ENCODE results near the gene TGFA. TPM values are rescaled to one million over a fixed set of nuclear protein-coding genes. Genes with fewer than 3 reads are reported as not detected.

Gene TGFA
- total RNA-seq, 2 donors from 2014 or later: 0.86 to 1.6 TPM

GRCh38 chr2:70490381-70490780, 63.2 kb downstream of the TGFA start:
- no peaks in the 10 kb centered on the region for H3K36me3 Mint-ChIP-seq
- no peak for DNase-seq (ENCODE audit: low spot score)
- H3K4me3 Mint-ChIP-seq: no peak overlapping the region
- peaks cover 0 to 7% of the 10 kb centered on the region in 2 donors for H3K27me3 Mint-ChIP-seq
- no peaks in the 10 kb centered on the region for H3K4me1 Mint-ChIP-seq (ENCODE audit: low read depth in 2 of 2)
- no peaks in the 10 kb centered on the region for H3K9me3 Mint-ChIP-seq
- no peak for ATAC-seq
- no peak overlapping the region for H3K27ac Mint-ChIP-seq

DNA sequence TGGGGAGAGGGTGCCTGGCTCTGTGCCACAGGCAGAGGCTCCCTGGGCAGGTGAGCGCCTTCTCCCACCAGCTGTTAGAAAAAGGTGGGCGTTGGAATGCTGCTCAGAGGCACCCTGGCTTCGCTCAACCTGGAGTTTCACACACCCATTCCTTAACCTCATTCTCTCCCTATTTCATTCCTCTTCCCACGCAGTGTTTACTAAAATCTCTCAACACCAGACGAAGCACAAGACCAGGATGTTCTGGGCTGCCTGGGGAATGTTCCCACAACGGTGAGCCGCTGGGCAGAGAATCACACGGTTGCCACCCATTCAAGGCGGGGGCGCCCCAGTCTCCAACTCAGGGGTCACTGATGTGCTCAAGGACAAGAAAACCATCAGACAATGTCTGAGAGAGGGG, 64.5 kb downstream of the TGFA start:
- Mint-ChIP-seq H3K27ac (no peak overlapping the region), H3K4me3 (no peak overlapping the region), H3K9me3 (no peaks in the 10 kb centered on the region), H3K36me3 (no peaks in the 10 kb centered on the region), H3K4me1 (ENCODE audit: low read depth in 2 of 2) (no peaks in the 10 kb centered on the region), H3K27me3 (peaks cover 0 to 7% of the 10 kb centered on the region in 2 donors)
- ATAC-seq: no peak
- DNase-seq (ENCODE audit: low spot score): no peak

DNA sequence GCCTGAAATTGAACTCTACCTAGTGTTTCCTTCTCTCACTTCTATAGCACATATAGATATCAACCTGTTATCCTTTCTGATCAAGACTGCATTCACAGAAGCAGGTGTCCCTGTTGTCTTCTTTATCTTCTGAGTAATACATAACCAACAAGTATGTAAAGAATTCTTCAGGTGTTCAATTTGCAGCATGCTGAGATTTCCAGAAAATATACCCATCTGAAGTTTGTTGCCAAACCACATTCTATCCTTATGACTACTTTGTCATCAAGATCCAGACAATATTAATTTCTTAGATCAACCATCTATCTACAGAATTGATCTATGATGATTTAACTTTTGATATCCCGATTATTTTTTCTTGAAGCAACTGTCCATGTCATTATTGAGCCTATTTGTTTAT, 69.5 kb downstream of the TGFA start:
- no peaks in the 10 kb centered on the region for H3K36me3 Mint-ChIP-seq
- peaks cover 0 to 7% of the 10 kb centered on the region in 2 donors for H3K27me3 Mint-ChIP-seq

GRCh38 chr2:70482401-70482800, 71.2 kb downstream of the TGFA start:
- Mint-ChIP-seq H3K36me3 (no peaks in the 10 kb centered on the region), H3K4me3 (no peak overlapping the region), H3K27ac (no peak overlapping the region), H3K4me1 (ENCODE audit: low read depth in 2 of 2) (no peaks in the 10 kb centered on the region), H3K27me3 (no peaks in the 10 kb centered on the region), H3K9me3 (no peaks in the 10 kb centered on the region)
- ATAC-seq (no peak), DNase-seq (ENCODE audit: low spot score) (no peak)

More for the DNA sequence above, 69.5 kb downstream of the TGFA start:
- Mint-ChIP-seq H3K4me1 (ENCODE audit: low read depth in 2 of 2) (no peaks in the 10 kb centered on the region), H3K4me3 (no peak overlapping the region), H3K27ac (no peak overlapping the region), H3K9me3 (no peaks in the 10 kb centered on the region)
- ATAC-seq: no peak
- DNase-seq (ENCODE audit: low spot score): no peak

DNA sequence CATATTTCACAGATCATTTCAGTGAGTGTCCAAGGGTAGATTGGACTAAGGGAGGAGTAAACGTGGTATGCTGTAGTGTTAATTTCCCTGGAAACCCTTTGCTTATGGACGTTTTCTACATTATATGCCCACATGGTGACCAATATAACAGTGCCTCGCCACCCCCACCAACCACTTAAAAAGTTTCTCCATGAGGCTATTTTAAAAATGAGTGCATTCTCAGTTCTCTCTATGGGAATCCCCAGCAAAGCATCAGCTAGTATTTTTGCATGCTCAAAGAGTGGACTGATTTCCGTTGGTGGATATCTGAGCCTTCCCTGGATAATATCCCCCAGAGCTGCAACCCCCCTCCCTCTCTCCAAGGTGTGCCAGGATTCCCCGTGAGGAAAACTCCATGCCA, 73.2 kb downstream of the TGFA start:
- no peak overlapping the region for H3K4me3 Mint-ChIP-seq
- H3K36me3 Mint-ChIP-seq: no peaks in the 10 kb centered on the region
- ATAC-seq (no peak), DNase-seq (ENCODE audit: low spot score) (no peak)
- H3K27ac Mint-ChIP-seq: no peak overlapping the region
- H3K27me3 Mint-ChIP-seq: no peaks in the 10 kb centered on the region
- H3K9me3 Mint-ChIP-seq: no peaks in the 10 kb centered on the region
- peaks cover 2 to 4% of the 10 kb centered on the region in 2 donors for H3K4me1 Mint-ChIP-seq (ENCODE audit: low read depth in 2 of 2)

DNA sequence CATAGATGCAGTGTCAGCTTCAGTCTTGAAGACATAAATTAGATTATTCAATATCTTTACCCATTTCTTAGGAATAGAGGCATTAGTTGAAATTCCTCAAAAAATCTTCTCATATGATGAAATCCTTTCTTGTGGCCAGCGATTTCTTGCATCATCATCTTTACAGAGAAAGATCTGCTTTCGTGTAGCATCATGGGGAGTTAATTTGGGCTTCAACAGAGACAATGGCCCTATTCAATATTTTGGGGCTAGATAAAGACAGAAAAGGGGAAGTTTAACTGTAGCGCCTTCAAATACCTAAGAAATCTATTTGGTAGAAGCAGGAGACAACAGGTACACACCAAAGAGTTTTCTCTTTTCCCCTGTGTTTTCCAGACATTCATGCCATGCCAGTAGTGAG, 73.8 kb downstream of the TGFA start:
- Mint-ChIP-seq H3K27me3 (no peaks in the 10 kb centered on the region), H3K4me1 (ENCODE audit: low read depth in 2 of 2) (peaks cover 9 to 11% of the 10 kb centered on the region in 2 donors), H3K36me3 (no peaks in the 10 kb centered on the region), H3K9me3 (no peaks in the 10 kb centered on the region), H3K4me3 (no peak overlapping the region), H3K27ac (no peak overlapping the region)
- ATAC-seq (no peak), DNase-seq (ENCODE audit: low spot score) (no peak)

DNA sequence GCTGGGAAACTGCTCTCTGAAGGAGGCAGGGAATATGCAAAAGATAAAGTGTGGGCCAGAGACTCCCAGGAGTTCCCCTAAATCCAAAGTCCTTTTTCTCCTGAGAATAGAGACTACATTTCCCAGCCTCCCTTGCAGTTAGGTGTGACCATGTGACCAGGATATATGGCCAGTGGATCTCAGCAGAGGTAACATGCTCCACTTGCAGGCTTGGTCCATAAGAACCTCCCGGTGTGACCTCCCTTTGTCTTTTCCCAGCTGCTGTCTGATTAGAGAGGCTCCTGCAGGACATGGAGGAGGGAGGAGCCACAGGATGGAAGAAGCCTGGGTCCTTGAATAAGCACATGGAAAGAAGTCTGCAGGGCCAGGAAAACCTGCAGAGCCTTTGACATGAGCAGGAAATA, 76.2 kb downstream of the TGFA start:
- Mint-ChIP-seq H3K9me3 (no peaks in the 10 kb centered on the region), H3K4me1 (ENCODE audit: low read depth in 2 of 2) (peaks cover 32 to 33% of the 10 kb centered on the region in 2 donors), H3K27me3 (no peaks in the 10 kb centered on the region), H3K27ac (no peak overlapping the region), H3K4me3 (no peak overlapping the region), H3K36me3 (no peaks in the 10 kb centered on the region)
- ATAC-seq: no peak
- no peak for DNase-seq (ENCODE audit: low spot score)

- peak; percentile 45 to 72 for ATAC-seq
- H3K27ac Mint-ChIP-seq: peak overlapping the region; percentile 8 to 42
- H3K36me3 Mint-ChIP-seq: no peaks in the 10 kb centered on the region
- H3K4me3 Mint-ChIP-seq: peak overlapping the region; percentile 47
- H3K4me1 Mint-ChIP-seq (ENCODE audit: low read depth in 2 of 2): peaks cover 41 to 48% of the 10 kb centered on the region in 2 donors
- no peaks in the 10 kb centered on the region for H3K27me3 Mint-ChIP-seq
- no peaks in the 10 kb centered on the region for H3K9me3 Mint-ChIP-seq
- no peak for DNase-seq (ENCODE audit: low spot score)
Observed at GRCh38 chr2:70475266-70475665, 78.4 kb downstream of the TGFA start.

GRCh38 chr2:70474256-70474848, 79.3 kb downstream of the TGFA start:
- Mint-ChIP-seq H3K27ac (peak overlapping the region; percentile 1 to 23), H3K9me3 (no peaks in the 10 kb centered on the region), H3K27me3 (no peaks in the 10 kb centered on the region), H3K4me3 (no peak overlapping the region), H3K4me1 (ENCODE audit: low read depth in 2 of 2) (peaks cover 49 to 55% of the 10 kb centered on the region in 2 donors), H3K36me3 (no peaks in the 10 kb centered on the region)
- ATAC-seq (no peak), DNase-seq (ENCODE audit: low spot score) (no peak)

DNA sequence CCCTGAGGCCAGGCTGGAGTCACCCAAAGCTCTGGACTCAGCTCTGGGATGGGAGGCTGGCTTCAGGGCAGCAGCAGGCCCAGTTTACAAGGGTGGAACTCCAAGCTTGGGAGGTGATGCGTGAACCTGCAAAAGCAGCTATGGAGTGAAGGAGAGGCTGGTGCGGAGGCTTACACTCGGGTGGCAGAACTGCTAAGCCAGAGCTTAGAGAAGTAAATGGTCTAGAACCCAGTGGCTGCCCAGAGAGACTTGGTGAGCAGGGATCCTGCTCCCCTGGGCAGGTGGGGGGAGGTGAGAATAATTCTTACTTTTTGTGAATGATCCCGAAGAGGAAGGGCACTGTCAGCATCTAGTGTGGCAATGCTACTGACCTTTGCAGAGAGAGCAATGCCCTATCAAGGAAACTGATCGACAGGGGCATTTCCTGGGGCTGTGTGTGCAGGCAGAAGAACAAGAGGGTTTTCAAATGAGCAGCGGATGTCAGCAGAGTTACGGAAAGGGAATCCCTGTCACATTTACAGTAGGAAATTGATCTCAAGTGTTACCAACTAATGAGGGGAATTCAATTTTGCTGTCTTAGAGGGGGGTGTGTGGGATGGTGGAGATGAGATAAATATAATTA, 80.4 kb downstream of the TGFA start:
- no peak for DNase-seq (ENCODE audit: low spot score)
- peak; percentile 49 to 52 for ATAC-seq
- Mint-ChIP-seq H3K36me3 (no peaks in the 10 kb centered on the region), H3K27me3 (no peaks in the 10 kb centered on the region), H3K4me1 (ENCODE audit: low read depth in 2 of 2) (peaks cover 49 to 62% of the 10 kb centered on the region in 2 donors), H3K4me3 (peak overlapping the region; percentile 80), H3K9me3 (no peaks in the 10 kb centered on the region), H3K27ac (peak overlapping the region; percentile 56 to 68)

GRCh38 chr2:70472221-70472890, 81.3 kb downstream of the TGFA start:
- Mint-ChIP-seq H3K4me3 (peak overlapping the region; percentile 80), H3K36me3 (no peaks in the 10 kb centered on the region), H3K9me3 (no peaks in the 10 kb centered on the region), H3K27me3 (no peaks in the 10 kb centered on the region), H3K27ac (peak overlapping the region; percentile 56 to 68), H3K4me1 (ENCODE audit: low read depth in 2 of 2) (peaks cover 49 to 67% of the 10 kb centered on the region in 2 donors)
- DNase-seq (ENCODE audit: low spot score) (no peak), ATAC-seq (peak; percentile 43 to 67)

DNA sequence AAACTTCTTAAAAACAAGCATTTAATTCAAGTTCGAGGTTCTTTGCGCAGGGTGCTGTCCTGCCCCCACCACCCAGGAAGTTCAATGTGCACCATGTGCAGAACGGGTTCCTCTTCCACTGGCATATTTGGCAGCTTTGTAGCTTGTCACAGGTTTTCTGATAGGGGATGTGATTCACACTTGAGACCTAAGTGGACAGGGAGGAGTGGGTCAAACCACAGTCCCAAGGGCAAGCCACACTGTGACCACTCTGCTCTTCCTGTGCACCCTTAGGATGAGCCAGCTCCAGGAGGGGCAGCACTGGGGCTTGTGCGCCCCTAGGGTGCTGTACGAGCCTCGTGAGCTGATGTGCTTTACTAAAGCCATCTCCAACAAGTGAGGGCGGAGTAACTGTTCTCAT, 82.5 kb downstream of the TGFA start:
- Mint-ChIP-seq H3K36me3 (no peaks in the 10 kb centered on the region), H3K4me3 (peak overlapping the region; percentile 8), H3K9me3 (no peaks in the 10 kb centered on the region), H3K27me3 (no peaks in the 10 kb centered on the region), H3K4me1 (ENCODE audit: low read depth in 2 of 2) (peaks cover 49 to 71% of the 10 kb centered on the region in 2 donors), H3K27ac (no peak overlapping the region)
- ATAC-seq: peak; percentile 75 to 76
- no peak for DNase-seq (ENCODE audit: low spot score)

GRCh38 chr2:70469961-70470360, 83.7 kb downstream of the TGFA start:
- Mint-ChIP-seq H3K27ac (peak overlapping the region in 1 of 2 donors; percentile 18), H3K4me3 (peak overlapping the region; percentile 2), H3K4me1 (ENCODE audit: low read depth in 2 of 2) (peaks cover 42 to 61% of the 10 kb centered on the region in 2 donors), H3K36me3 (no peaks in the 10 kb centered on the region), H3K27me3 (no peaks in the 10 kb centered on the region), H3K9me3 (no peaks in the 10 kb centered on the region)
- ATAC-seq (no peak), DNase-seq (ENCODE audit: low spot score) (no peak)

DNA sequence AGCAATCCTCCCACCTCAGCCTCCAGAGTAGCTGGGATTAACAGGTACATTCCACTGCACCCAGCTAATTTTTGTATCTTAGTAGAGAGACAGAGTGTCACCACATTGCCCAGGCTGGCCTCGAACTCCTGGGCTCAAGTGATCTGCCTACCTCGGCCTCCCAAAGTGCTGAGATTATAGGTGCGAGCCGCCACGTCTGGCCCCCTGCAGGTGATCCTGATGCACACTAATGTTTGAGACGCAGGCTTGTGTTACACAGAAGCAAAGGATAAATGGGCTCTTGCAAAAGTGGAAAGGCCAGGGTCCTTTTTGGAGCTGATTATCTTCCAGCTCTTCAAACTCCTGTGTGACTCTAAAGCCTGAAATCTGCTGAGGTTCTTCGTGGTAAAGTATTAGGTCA, 84.2 kb downstream of the TGFA start:
- DNase-seq (ENCODE audit: low spot score): no peak
- peak overlapping the region; percentile 2 for H3K4me3 Mint-ChIP-seq
- no peaks in the 10 kb centered on the region for H3K36me3 Mint-ChIP-seq
- ATAC-seq: no peak
- H3K9me3 Mint-ChIP-seq: no peaks in the 10 kb centered on the region
- H3K27ac Mint-ChIP-seq: peak overlapping the region in 1 of 2 donors; percentile 18
- H3K27me3 Mint-ChIP-seq: no peaks in the 10 kb centered on the region
- H3K4me1 Mint-ChIP-seq (ENCODE audit: low read depth in 2 of 2): peaks cover 36 to 56% of the 10 kb centered on the region in 2 donors

Data from natural killer cell treated with Interleukin-12 subunit alpha and Interleukin-12 subunit beta and Interleukin-15 and Interleukin-18, amount 100 ng/mL, for 72 hours (primary cell).